ENCODE measurements around the gene SYTL2.

Gene SYTL2

DNA sequence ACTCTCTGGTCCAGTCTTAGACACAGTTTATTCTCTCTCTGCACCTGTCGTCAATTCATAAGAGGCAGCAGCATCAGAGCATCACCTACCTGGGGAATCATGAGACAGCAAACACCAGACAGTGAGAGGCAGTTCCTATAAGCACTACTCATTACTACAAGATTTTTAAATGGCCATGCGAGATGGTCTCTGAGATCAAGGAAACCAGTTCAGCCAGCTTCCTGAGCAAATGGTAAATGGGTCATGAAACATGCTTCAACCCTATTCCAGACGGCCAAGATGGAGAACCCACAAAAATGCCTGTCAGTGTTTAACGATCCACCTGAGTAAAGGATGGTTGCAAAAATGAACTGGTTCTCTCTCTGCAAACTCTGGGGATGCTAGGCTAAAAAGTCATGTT is 52.9 kb downstream of the SYTL2 start:
- DNase-seq, result no peak

DNA sequence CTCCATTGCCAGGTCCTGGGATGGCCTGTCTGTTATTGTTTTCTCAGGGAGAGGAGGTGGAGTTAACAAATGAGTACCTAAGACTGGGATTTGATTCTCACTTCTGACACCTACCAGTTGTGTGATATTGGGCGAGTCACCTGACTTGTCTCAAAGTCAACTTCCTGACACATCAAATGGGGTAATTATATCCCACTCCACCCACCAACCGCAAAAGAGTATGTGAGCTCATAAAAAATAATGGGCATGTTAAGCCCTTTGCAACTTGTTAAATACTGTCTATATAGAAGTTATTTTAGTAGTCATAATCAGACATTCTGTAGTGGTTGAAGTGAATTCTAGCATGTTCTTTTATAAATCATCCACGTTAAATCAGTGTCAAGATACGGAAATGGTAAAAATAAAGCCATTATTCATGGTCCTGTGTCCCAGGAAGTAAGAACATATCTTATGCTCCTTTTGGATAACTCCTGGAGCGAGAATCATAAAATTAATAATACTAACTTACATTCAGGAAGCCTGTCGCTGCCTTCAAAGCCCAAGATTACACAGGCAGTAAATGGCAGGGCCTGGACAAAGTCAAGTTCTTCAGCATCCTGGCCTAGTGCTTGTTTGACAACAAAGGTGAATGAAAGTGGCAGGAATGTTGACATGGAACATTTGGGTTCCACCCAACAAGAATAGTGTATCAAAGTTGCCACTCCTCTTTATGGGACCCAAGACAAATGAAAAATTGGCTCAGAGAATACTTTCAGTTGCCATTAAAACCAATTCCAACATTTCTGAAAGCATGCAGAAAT is 54.3 kb downstream of the SYTL2 start:
- DNase-seq, result no peak

DNA sequence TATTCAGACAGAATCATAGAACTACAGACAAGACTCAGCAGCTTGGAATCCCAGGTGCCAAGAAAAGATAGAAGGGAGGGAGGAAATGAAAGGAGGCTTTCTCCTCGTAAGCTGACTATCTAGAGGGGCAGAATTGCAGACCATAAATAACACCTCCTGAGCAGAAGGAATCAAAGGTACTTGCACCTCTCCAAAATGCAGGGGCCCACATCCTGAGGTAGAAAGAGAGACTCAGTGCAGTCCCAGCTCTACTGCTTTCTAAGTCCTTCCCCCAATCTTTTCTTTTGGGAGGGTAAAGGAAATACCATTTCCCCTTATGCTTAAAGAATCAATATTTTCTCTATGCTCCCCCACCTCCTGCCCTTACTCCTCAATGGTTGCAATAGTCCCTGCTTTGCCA is 55.2 kb downstream of the SYTL2 start:
- no peak for DNase-seq

DNA sequence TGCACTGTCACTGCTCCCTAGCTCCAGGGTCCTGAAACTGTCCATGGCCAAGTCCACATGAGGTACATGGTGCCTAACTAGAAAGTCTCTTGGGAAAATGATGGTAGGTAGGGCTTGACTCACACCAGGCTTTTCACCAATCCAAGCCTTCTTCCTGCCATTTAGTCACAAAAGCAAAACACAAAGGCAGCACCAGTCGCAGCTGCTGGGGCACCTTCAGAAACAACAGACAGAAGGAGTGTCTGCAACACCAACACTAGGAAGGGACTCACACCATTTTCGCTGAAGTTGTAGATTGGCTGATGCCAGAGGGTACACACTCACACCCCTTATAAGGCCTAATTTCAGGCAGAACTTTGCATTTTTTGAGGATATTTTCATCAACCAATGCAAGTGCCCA is 55.7 kb downstream of the SYTL2 start:
- no peak for DNase-seq

DNA sequence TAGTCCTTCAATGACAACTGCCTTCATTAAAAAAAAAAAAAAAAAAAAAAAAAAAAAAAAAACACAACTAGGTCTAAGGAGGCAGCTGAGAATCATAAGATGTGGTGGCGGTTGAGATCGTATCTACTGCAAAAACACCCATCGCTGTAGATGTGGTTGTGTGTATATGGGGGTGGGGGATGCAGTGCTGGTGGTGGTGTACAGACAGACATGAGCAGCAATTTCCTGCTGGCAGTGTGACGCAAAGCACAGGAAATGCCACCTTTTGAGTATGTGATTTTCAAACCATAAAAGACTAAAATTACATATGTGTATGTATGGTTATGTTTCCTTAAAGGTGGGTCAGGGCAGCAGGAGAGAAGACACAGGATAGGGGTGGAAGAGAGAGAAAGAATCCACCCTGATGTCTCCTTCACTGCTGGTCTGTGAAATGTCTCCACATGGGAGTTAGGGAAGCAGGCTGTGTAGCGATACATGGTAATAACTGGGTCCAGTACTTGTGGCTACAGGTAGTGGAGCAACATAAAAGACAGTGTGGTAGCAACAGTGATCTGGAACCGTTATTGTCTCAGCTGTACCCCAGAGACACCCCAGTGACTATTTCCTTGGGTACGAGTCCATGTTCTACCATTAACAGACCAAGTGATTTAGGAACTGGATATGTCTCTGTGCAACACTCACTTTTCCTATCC is 57.9 kb downstream of the SYTL2 start:
- DNase-seq, result no peak

DNA sequence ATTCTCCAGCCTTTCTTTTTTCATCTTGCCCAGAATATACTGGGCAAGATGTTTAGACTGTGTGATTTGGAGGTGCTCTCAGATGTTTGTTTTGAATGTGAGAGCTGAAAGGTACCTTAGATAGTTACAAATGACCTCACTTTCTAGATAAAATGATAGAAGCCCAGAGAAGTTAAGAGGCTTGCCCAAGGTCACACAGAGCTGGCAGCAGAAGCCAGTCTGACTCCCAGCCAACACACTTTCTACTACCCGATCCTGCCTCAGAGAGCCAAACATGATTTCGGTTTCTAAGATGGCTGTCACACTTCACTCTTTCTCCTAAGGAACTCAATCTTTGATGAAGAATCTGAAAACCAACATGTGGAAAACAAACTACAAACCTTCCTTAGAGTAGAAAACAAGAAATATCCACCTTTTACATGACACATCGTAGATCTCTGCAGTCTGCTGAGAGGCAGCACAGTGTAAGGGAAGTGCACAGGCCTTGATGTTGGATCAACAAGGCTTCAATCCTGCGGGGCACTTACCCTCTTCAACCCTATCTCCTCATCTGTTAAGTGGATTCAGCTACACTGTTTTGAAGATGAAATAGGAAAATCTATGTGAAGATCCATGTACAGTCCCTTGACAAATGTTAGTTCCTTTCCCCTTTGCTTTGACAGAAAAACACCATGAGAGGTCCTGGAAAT is 58.6 kb downstream of the SYTL2 start:
- DNase-seq, result no peak

DNA sequence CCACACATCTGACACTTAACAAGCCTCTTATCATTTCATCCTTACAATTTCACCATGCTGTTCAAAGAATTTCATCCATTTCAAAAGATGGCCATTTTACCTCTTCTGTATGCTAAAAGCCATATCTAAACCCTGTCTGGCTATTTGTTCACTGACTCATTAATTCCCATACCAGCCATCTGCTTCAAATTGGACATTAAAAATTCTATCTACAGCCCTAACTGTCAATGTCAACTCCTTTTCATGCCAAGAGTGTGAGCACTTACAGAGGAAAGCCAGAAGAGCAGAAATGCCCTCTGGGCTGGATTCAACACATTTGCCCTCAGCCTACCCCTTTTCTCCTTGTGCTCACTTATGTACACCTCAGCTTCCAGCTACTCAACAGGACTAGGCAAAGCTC is 59.2 kb downstream of the SYTL2 start:
- no peak for DNase-seq

DNA sequence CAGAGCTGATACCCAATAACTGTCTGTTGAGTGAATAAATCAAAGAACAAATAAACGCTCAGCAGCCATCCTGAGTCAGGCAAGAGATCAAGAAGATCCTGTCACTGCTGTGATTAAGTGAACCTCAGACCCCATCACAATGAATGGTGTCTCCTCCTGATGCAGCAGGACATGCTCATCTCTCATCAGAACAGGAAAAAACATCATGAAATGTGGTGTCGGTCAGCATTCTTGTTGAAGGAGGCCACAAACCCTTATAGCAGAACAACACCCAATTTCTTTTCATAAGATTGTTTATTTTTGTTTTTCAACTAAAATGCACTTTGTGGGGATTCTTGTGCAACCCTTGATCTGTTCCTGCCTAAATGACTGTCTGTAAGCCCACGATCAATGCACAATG is 60.3 kb downstream of the SYTL2 start:
- DNase-seq, result no peak

DNA sequence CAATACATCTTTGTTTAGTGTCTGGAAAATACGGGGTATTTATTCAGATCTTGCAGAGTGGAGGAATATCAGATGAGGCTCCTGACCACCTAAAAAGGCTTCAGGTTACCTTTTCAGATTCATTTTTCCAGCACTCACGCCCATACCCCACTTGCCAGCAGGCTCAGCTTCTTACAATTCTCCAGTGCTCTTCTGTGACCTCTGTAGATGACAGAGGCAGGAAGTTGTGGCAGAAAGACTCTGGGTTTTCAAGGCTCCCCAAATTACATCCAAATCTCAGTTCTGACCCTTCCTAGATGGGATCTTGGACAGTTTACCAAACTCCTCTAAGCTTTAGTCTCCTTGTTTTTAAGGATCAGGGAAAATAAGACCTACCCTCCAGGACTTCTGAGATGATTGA is 61.1 kb downstream of the SYTL2 start:
- DNase-seq, result no peak

DNA sequence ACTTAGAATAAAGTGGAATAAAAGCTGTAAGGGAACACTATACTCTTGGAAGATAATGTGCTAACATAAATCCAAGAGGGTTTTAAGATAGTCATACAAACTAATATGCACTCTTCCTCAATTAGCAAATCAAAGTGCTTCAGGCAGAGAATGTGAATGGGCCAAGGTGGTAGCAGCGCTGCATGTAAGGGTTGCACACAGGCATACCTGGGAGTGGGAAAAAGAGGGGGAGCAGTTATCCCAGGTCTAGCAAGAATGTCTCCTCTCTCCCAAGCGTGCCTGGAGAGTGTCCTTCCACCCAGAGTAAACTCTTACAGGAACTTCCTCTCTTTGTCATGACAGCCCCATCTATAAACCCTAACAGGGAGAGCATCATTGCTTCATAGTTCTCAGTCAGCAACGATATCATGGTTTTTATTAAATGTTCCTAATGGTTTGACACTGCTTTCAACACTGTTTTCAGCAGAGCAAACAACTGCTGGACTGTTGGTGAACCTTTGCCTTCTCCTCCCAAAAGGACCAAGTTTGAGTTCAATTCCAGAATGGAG is 61.6 kb downstream of the SYTL2 start:
- no peak for DNase-seq

DNA sequence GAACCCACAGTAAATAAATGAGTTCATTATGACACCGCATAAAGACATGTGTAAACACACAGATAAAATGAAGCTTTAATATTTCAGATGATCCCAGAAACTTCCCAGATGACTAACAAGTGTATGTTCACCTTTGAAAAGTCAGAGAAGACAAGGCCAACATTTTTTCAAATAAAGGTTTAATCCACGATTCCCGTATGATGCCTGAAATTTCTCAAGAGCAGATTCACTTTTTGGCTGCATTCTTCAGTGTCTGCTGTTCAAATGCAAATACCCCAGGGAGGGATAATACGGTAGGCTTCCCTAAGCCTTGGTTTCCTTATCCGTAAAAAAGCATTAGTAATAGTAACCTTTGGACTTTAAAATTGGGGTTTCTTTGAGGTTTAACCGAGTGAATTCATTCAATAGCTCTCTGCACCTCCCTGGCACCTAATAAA is 62.5 kb downstream of the SYTL2 start:
- DNase-seq, result no peak

DNA sequence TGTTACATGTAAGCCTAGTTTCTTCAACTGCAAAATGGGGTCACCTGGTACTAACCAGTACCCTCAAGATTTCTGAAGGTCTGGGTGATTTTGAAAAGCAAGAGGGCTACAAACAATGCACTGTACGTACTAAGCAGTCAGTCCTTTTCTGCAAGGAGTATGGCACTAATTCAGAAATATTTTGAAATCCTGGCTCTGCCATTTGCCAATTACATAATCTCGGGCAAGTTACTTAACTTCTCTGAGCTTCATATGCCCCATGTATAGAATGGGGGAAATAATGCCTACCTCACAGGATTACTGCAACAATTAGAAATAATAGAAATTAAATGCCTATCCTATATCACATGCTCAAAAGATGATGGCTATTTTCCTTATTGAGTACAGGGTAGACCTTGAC is 64.3 kb downstream of the SYTL2 start:
- no peak for DNase-seq

DNA sequence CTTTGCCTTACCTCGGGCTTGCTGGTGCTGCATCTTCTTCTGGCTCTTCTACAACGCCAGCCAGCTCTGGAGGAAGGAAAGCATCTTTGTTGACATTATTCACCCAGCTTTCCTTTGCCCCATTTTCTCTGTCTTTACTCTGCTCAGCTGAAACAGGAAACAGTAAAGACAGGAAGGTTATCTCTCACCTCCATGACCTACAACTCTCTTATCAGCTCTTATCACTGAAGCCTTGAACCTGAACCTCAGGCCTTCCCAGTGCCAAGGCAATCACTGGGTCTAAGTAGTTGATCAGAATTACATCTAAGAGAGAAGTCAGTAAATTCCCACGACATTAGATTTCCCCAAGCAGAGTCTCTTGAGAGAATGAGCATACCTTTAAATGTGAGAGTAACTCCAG is 65.3 kb downstream of the SYTL2 start:
- peak; percentile 21 for DNase-seq

DNA sequence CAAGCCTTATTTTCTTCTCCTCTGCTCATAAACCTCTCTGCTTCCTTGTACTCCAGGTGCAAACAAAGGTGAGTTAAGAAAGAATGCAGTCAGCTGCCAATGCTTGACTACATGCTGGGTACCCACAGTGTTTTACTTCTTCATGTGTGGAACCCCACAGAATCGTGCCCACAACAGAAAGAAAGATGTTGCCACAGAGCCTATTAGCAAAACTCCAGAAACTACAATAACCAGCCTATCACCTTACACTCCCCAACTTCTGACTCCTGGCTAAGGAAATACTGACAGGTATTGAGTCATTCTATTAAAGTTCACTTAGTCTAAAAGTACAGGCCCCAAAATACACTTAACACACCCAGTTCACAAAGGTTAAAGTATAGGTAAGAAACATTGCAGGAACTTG is 68.1 kb downstream of the SYTL2 start:
- DNase-seq, result no peak

DNA sequence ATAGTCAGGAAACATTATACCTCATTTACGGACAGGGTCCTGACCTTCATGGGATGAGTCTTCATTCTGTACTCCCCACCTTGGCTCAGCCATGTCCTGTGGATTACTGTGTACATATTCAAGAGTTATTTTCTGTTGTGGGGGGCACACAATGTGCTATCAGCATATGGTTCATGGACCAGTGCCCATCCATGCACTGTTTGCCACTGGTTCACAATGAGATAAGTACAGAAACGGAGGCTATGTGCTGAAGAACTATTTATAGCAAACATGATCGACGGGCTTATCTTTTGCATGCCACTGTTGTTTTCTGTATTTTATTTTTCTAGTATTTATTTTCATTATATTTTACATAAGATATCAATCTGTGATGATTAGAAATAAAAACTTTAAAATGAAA is 68.6 kb downstream of the SYTL2 start:
- DNase-seq, result no peak

DNA sequence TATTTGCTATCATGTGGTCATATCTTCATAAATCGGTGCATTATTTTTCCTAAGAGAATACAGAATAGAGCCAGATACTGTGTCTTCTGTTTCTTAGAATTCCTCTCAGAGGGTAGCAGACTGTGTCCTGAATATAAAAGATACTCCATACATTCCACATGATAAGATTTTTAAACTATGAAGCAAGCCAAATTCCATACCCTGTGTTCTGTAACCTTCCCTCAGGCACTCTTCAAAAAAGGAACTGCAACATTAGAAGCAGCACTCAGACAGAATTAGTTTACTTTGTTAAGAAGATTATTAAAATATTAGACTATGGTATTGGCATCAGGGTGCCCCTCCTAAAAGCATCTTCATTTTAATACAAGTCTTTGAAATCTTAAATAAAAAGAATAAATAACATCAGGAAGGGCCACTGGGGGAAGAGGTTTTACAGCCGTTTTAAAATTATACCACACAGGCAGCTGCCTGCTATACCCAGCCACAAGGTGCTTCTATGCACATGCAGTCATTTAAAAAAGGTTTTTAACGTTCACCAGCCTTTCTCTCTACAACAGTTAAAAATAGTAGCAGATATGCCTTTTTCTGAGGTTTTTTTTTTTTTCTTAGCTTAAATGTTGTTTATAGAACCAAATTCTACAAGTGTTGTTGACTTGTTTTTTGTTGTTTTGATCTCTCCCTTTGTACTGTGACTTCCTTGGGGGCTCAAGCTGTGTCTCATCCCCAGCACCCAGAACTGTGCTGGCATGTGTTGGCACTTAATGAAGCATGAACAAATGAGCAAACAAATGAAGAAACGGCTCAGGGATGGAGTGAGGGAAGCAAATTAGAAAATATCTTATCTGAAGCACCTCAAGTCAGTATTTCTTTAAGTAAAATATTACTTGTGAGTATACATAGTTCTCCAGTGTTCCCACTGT is 70.2 kb downstream of the SYTL2 start:
- DNase-seq, result peak; percentile 26

DNA sequence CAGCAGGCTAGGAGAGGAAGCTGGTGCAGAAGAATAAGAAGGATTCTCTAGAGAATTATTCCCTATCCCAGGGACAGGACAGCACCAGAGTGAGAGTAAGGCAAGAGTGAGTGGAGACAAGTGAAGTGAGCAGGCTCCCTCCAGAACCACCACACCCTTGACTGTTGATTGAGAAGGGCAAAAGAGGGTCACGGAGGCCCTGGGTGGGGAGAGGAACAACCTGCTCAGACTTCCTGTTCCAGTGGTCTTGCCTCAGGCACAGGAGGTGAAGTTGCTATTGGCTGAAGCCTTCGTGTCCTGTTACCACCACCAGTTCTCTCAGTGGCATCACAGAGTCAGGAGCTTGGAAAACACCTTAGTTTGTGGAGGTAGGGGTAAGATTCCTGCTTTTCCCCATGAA is 73.2 kb downstream of the SYTL2 start:
- no peak for DNase-seq

DNA sequence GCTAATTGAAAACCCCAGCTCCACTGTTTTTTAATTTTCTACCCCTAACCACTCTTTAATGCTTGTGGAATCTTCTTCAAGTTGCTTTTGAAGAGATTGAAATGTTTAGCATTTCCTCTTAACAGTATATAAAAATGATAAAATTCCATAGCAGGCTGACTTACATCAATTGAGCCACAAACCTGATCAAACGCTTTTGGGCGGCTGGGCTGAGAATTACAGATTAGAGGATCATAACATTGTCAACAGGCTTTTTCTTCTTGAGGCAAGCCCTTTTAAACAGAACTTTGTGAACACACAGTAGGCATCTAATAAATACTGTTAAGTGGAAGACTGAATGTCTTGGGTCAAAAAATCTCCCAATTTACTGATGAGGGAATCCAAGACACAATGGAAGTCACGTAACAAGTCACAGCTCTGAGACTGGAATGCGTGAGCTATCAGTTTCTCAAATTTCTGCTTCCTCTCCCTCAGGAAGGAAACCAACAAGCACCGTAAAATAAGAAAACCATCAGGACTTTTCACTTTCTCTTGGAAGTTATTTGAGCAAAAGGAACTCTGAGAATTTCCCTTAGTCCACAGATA is 75.0 kb downstream of the SYTL2 start:
- no peak for DNase-seq

DNA sequence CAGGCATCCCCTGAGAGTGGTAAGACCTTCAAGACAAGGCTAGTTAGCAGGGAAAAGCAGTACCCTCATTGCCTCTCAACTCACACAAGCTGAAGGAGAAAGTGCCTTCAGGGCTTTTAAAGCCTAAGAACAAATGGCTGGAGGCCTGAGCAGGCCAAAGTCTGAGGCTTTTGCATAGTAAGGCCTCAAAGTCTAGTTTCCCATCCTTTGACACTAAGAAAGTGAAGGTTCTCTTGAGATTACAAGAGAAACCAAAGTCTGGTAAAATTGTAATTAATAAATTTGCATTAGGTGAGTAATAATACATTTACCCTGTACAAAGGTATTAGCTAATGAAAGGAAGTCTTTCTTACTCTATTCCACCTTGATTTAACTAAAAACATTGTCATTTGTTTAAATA is 78.0 kb downstream of the SYTL2 start:
- no peak for DNase-seq

DNA sequence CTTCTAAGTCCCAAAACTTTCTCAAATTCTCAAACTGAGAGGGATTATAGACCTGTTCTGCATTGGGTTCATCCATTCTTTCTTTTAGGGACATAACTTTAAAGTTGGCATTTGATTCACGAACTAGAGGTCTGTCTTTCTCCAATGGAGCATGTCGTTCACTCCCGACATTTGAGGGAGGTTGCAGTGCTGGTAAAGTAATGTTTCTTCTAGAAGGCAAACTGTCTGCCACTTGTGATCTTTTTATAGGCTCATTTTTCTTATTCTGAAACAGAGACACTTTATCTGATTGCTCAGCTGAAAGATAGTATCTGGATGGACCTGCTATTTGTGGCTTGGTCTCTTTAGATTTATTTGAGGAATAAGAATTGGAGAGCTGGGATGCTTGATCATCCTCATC is 84.6 kb downstream of the SYTL2 start:
- no peak for DNase-seq

DNA sequence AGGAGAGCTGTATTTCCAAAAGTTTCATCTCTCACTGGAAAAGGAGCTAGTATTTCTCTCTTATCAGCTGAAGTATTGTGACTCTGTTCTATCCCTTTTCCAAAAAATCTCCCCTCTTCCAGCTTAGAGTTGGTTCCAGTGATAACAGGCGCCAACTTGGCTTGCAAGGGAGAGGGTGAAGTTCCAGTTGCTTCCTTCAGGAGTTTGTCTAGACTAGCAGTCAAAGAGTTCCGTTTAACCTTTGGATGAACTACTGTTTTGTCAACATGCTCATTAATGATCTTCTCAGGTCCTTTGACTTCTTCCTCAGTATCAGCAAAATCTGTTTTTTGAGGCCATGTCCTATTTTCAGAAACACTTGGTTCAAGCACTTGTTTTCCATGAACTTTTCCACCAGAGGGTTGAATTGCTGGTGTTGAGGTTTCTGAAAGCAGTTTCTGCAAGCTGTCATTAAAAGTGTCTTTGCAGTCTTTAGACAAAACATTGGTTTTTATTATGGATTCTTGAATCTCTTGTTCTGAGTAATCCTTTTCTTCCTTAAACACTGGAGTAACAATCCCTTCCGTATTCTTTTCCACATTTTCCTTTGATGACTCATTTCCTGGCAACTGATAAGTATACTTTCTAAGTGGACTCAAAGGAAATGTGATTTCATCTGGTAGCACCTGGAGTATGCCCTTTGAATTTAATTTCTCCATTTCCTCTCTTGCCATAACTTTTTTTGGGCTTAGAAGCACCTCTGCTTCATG is 85.3 kb downstream of the SYTL2 start:
- no peak for DNase-seq
